C4-2B (cell line): Measurements from ENCODE around the gene KANK4.

Source experiments
- ZFX ChIP-seq: fragments of 450-650 bp; IDR thresholded peaks from 2 replicates; pipeline ENCODE4 v1.6.1; 2017
- TF ChIP-seq, protein P1 (sequence below): fragments of 450-650 bp; conservative IDR thresholded peaks from 2 replicates; pipeline ENCODE4 v1.5.1; 2017; ENCODE audit warnings: mild to moderate bottlenecking

DNA sequence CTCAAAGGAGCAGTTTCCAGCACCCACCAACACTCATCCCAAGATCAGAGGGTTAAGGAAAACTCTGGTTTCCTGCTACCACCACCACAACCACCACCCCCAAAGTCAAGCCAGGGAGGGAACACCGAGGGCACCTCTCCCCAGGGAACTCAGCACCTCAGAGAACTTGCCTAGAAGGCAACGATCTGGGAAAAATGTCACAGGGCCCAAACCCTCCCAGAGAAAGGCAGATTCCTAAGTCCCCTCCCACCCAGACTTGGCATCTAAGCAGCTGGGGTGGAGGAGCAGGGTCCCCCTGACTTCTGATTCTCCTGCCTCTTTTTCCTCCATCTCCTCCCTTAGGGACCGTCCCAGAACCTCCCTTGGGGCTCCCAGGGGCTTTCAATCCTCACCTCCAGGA, 10.6 kb downstream of the KANK4 start:
- TF ChIP-seq, protein P1, sequence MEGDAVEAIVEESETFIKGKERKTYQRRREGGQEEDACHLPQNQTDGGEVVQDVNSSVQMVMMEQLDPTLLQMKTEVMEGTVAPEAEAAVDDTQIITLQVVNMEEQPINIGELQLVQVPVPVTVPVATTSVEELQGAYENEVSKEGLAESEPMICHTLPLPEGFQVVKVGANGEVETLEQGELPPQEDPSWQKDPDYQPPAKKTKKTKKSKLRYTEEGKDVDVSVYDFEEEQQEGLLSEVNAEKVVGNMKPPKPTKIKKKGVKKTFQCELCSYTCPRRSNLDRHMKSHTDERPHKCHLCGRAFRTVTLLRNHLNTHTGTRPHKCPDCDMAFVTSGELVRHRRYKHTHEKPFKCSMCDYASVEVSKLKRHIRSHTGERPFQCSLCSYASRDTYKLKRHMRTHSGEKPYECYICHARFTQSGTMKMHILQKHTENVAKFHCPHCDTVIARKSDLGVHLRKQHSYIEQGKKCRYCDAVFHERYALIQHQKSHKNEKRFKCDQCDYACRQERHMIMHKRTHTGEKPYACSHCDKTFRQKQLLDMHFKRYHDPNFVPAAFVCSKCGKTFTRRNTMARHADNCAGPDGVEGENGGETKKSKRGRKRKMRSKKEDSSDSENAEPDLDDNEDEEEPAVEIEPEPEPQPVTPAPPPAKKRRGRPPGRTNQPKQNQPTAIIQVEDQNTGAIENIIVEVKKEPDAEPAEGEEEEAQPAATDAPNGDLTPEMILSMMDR = no peak
- no peak for TF ChIP-seq ZFX
